Activated CD4-positive, CD25-positive, alpha-beta regulatory T cell treated with anti-CD3 and anti-CD28 coated beads, Interleukin-2, amount 50 U/mL, for 16 hours (primary cell): ENCODE measurements around the gene CAMSAP2.

Experiments
- DNase-seq: peaks from one replicate; pipeline ENCODE4 v3.0.0-alpha.2; 2020; ENCODE audit warnings: low read depth, low spot score

Gene CAMSAP2, protein sequence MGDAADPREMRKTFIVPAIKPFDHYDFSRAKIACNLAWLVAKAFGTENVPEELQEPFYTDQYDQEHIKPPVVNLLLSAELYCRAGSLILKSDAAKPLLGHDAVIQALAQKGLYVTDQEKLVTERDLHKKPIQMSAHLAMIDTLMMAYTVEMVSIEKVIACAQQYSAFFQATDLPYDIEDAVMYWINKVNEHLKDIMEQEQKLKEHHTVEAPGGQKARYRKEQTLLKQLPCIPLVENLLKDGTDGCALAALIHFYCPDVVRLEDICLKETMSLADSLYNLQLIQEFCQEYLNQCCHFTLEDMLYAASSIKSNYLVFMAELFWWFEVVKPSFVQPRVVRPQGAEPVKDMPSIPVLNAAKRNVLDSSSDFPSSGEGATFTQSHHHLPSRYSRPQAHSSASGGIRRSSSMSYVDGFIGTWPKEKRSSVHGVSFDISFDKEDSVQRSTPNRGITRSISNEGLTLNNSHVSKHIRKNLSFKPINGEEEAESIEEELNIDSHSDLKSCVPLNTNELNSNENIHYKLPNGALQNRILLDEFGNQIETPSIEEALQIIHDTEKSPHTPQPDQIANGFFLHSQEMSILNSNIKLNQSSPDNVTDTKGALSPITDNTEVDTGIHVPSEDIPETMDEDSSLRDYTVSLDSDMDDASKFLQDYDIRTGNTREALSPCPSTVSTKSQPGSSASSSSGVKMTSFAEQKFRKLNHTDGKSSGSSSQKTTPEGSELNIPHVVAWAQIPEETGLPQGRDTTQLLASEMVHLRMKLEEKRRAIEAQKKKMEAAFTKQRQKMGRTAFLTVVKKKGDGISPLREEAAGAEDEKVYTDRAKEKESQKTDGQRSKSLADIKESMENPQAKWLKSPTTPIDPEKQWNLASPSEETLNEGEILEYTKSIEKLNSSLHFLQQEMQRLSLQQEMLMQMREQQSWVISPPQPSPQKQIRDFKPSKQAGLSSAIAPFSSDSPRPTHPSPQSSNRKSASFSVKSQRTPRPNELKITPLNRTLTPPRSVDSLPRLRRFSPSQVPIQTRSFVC (N-terminal part only)

DNA sequence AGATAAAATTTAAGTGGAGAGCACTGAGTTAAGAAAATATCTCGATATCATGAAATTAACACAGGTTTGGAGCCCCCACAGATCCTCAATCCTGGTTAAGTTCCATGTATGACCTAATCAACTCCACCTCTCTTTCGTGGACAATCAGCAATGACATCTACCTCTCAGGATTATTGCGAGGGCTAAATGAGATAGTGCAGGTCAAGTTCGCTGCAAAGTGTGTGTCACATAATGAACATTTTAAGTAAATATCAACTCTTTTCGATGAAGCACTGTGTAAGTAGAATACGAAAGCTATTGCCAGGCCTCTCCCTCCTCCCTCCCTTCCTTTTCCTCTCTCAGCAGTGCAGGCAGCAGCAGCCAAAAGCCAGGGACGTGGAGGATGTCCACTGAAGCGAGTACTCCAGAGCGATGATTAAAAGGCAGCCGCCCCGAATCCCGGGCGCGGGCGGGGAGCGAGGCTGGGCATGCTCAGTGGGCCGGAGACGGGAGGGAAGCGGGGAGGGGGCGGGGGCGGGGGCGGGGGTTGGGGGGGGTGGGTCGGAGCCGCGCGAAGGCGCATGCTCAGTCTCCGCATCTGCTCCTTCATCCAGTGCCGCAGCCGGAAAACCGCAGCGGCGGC is at the start of gene CAMSAP2:
Gene CAMSAP2, plus strand, starts transcription at position 567 of the 622 bp plus-strand sequence. CDS start 935 bp downstream, outside the sequence.
- DNase-seq = peak; percentile 21

DNA sequence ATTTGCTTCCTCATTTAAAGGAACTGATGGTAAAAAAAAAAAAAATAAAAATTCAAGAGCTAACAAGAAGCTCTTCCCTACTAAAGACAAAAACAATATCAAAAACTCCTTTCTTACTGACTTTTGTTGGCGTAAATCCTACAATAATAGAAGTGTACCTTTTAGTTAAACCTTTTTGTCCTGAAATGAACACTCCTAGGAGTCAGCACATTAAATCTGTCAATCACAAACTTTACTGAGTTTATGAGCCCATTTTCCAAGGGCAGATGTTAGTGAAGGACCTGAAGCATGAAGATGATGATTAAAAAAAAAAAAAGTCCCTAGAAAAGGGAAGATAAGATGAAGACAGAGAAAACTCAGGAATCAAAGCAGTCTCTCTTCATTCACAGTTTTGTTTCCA is 46.4 kb upstream of the CAMSAP2 start:
- no peak for DNase-seq

DNA sequence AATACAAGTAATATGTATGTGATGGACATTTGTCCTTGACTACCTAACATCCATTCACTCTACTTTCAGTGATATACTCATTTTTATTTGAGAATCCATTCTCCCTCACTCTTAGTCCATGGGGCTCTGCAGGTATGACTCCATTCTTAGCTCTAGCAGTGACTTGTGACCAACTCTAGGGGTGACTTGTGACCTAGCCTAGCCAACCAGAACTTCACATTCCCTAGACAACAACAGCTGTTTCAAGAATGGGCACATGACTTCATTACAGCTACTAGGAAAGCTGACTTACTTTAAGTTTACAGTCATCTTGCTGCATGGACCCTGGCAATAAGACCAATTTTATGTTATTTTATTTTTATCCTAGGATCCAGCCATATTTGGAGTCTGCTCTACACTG is 45.4 kb upstream of the CAMSAP2 start:
- DNase-seq = no peak

DNA sequence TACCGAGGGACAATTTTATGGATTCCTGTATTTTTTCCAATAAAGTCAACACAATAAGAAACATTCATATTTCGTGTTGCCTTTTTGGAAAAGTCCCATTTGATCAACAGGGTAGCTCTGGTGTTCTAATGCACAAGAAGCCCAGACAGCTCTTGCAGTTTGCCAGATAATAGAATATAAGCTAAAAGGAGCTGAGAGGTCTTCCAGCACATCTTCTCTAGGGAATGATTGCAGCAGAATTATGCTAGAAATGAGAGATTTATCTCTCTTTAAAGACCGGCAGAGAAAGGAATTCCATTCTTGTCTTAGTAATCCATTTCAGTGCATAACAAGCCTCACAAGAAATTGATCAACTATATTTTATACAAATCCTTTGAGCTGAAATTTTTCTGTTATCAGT is 44.0 kb upstream of the CAMSAP2 start:
- DNase-seq = no peak

DNA sequence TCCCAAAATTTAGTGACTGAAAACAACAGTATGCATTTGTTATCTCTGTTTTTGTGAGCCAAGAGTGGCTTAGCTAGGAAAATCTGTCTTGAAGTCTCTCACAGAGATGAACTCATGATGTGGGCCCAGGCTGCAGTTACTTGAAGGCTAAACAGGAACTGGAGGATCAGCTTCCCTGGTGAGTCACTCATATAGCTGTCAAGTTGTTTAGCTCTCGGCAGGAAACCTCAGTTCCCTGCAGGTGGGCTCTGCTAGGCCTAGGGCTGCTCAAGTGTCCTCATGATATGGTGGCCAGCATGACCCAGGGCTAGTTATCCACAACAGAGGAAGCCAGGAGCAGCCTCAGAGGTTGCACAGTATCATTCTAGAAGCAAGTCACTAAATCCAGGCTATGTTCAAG is 38.8 kb upstream of the CAMSAP2 start:
- DNase-seq = no peak

DNA sequence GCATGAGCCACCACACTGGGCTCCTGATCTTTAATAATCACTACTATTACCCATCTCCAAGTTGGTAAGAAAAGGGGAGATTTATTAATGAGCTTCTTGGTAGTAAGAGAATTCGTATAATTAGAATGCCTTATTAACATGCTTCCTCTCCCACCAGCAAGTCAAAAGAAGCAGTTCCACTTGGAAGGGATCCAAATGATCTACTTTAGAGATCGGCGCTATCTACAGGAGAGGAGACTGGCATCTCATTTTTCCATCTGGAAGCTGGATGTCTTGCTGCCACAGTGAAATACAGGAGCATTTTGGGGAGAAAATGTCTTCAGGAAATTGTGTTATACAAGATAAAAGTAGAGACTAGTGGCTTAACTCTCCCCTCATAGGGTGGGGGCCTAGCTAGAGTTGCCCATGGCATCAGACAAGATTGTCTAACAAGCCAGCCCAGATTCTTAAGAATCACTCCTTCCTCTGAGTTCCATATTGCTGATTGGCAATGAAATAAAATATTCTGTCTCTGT is 33.6 kb upstream of the CAMSAP2 start:
- DNase-seq = no peak

DNA sequence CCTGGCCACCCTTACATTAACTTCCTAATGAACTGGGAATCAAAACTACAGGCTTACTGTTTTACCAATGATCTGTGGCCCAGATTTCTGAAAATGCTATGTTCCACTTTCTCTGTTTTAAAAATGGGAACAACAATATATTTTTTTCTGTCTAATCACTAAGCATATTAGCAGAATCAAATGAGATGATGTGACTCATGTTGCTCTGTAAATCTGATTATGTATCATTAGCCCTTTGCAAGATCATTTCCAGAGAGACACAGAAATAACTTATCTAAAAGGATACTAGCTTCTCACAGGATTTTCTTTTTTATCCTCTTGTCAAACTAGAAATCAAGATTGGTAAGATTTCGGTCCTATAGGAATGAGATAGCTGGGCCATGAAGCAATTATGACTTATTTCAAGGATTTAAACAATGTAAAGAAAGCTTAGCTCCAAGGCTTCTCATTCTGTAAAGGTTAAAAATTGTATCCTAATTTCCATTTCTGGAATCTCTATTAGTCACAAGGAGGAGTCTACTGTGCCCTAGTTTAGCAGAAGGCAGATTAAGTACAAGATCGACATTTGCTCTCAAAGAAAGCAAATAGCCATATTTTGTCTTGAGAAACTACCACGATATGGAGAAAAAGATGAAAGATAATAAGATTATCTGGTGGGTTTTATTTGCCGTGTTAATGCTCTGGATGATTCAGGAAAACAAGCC is 32.4 kb upstream of the CAMSAP2 start:
- DNase-seq = no peak

DNA sequence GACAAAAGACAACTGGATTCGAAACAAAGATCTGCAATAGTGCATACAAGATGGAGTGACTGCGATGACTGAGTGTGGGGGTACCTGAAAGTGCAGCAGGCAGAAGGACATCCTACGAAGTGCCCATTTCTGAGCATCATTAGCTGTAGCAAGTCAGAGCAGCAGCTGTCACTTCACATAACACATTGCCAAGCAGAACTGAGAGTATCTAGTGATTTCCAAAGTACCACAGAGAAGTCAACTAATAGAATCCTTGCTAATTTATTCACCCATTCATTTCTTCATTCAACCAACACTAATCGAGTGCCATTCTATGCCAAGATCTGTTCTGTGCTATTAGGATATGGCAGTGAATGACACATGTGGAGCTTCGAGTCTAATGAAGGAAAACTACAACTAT is 31.6 kb upstream of the CAMSAP2 start:
- no peak for DNase-seq

DNA sequence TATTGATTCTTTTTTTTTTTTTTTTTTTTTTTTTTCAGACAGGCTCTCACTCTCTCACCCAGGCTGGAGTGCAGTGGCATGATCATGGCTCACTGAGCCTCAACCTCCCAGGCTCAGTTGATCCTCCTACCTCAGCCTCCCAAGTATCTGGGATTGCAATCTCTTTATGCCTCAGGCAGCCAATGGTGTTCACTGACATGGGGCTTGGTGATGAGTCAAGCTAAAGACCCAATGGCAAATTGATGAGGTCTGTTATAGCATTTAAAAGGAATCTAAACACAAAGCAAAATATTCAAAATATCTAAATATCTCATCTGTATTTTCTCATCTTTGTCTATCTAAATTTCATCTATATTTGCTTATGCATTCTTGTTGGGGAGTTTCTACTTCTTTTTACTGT is 30.5 kb upstream of the CAMSAP2 start:
- DNase-seq = no peak

DNA sequence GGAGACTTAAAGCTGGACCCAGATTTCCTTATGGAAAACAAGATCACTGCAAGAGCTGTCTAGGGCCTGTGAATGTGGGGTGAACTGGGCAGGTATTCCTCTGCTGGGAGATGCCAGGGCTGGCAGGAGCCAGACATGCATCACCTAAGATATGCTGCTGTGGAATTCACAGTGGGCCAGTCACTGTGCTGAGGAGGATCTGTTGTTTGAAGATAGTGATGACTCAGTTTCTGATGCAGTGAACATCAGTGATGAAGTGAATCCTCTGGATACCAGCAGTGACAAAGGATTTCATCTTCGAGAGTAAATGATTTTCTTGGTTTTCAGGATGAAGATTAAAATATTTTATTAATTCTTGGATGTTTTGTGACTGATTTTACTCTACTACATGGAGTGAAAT is 29.9 kb upstream of the CAMSAP2 start:
- no peak for DNase-seq

DNA sequence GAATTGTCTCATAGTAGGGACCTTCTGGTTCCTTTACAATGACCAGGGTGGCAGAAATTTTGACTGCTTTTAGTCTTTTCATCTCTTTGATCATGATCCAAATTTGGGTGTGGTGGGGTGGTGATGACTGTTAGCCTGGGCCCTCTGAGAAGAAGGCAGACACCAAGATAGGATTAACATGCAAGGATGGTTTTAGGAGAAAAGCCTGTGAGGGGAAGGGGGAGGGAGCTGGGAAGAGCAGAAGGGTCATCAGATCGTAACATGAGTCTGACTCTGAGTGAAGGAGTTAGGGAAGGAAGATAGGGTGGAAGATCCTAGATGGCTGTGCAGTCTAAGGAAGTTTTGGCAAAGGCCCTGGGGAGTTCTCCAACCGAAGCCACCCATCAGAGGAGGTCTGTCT is 28.5 kb upstream of the CAMSAP2 start:
- DNase-seq = no peak

DNA sequence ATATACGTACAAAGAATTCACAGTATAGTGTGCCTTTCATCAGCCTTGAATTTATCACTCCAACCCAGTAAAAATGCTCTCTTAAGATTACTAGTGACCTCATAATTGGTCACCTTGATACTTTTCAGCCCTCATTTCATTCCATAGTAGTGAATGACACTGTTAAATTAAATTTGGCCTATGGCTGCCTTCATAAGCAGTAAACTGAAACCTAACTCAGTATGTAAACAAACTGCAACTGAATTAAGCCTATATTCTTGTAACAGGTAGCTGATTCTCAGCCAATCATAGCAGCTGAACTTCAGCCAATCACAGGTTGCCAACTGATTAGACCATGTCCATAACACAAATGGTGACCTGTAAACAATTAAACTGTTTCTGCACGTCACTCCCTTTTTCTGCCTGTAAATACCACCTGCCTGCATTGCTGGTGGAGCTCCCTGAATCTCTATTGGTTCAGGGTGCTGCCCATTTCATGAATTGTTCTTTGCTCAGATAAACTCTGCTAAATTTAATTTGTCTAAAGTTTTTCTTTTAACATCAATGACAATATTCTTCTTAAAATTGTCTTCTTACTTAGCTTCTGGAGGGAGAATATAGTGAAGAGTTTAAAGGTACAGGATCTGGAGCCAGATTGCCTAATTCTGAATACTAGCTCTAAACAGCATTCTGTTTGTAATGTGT is 24.0 kb upstream of the CAMSAP2 start:
- no peak for DNase-seq

DNA sequence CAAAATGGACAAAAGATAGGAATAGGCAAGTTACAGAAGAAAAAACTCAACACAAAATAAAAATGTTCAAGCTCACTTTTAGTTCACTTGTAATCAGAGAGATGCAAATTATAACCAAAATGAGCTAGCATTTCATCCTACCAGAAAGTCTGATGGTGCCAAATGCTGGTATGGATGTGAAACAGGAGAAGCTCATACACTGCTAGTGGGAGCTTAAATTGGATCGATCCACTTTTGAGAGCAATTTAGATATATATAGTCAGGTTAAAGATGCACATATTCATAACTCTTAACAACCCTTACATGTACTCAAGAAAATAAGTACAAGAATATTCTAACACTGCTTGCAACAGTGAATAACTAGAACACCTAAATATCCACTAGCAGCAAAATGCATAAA is 18.5 kb upstream of the CAMSAP2 start:
- DNase-seq = no peak

DNA sequence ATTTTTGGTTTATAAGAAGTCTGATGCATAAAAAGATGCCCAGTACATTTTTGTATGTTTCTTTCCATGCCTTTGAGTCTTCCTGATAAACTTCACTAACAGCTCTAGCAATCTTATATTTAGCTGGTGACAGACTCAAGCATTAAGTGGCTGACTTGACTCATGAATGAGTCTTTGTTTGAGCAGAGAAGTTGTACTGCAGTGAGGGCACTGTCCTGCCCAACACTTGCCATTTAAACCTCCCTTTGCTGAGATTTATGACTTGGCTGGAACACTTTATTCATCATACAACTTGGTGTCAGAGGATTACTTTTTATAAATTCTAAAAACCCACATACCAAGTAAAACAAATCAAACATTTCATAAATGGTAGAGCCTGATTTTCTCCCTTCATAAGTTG is 14.6 kb upstream of the CAMSAP2 start:
- DNase-seq = no peak

DNA sequence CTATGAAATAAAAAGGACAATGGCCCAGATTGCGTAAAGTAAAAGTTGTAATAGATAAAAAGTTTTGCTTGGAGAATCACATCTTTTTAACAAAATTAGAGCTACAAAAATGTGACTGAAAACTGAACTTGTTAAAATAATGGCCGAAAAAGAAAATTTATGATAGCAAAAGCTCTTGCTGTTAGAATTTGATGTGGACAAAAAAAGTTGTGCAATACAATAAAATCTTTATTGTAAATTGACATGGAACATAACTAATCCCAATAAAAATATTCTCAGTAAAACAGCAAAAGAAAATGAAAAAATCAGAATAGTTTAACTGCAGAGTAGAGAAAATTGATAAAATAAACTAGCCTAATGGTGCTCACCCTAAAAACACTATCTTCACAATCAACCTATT is 11.4 kb upstream of the CAMSAP2 start:
- DNase-seq = no peak

DNA sequence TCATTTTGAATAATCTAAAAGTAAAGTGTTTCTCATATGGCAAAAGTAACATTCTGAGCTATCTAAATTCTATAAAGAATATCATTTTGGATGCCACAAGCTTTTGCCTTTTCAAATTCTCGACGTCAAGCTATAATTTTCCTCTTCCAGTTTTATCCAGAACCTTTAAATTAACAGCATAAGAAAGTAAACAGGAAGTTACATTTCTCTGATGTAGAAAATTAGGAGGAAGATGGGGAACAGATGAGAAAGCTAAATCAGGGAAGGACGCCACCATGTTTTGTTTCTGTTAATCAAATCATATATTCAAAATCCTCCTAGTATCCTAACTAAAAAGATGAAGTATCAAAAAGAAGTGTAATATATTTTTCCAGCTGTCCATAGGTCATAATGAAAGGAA is 8.8 kb upstream of the CAMSAP2 start:
- no peak for DNase-seq

DNA sequence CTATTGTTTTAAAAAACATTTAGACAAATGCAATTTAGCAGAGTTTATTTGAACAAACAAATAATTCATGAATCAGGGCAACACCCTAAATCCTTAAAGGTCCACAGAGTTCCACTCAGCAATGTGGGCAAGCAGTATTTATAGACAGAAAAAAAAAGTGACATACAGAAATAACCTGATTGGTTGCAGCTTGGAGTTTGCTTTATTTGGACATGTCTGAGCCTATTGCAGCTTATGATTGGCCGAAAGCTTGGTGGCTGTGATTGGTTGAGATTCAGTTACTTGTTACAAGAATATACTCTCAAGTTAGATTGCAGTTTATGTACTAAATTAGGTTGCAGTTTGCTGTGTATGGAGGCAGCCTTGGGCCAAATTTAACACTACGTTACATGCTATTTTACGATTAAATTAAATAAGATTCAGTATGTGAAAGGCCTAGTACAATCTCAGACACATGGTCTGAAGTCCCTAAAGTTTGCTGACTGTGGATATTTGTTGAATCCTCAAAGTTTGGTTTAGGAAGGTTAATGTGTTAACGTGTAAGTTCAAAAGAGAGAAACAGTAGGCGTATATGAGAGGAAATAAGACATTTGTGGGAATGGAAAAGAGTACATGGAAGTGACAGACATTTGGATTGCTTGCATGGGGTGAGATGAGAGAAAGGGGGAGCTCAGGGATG is 6.9 kb upstream of the CAMSAP2 start:
- no peak for DNase-seq

DNA sequence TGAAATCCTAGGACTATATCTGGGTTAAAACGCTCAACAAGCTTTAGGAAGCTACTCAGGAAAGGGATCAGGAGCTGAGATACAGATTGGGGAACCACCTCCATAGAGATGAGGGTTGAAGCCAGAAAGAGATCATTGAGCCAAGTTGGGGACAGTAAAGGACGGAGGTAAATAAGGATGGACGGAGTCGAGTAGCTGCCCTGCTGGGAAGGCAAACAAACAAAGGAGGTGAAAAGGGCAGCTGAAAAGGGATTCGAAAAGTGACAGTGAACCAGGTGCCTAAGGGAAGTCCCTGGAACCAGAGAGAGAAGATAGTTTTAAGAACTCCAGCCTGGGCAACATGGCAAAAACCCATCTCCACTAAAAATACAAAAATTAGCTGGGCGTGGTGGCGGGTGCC is 6.3 kb upstream of the CAMSAP2 start:
- no peak for DNase-seq

DNA sequence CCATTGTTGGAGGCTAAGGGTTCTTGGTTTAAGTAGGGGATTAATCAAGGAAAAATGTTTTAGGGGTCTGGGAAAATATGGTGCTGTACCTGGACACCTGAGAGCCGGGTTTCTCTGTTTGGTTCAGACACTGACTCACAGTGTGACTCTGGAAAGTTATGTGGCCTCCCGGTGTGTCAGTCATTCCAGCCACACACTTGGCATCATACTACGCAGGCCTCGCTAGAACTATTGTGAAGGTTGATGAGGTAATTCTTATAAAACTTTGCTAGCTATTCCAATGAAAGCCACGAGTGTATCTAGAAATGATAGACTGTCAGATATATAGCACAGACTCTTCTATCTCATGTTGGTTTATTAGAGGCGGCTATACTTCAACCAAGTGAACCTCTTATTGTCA is 4.8 kb upstream of the CAMSAP2 start:
- no peak for DNase-seq

DNA sequence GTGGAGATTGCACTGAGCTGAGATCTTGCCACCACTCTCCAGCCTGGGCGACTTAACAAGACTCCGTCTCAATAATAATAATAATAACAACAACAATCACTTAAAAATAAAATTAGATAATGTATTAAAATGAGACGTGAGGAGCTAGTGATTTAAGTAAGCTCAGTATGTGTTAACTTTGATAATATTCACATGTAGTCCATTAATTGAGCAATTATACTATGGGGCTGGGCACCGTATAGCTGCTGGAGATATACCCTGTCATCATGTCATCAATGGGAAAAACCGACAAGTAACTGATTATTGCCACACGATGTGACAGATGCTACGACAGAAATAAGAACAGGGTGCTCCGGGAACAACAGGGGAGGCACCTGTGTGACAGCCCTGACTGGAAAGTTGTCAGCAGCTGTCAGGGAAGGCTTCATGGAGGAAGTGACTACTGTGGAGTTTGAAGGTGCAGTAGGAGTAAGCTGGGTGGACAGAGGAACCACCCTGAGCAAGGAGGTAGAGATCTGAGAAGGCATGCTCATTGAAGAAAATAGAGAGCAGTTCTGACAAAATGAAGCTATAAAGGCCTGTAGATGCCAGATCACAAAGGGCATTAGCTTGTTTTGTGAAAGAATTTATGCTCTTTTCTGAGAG is 924 bp upstream of the CAMSAP2 start:
- DNase-seq = no peak
